HEK293 (cell line): ENCODE data around the gene S100A1.

Experiments used
- CTCF ChIA-PET: fragments of 350-600 bp; formaldehyde crosslinking; extraction: SDS; loops from one replicate; lab custom pipeline; 2021; ENCODE audit warnings: antibody characterized with exemption; lab: Yijun Ruan, JAX
- POLR2A ChIA-PET: fragments of 300-600 bp; formaldehyde crosslinking; extraction: SDS; loops from one replicate; lab custom pipeline; 2020; ENCODE audit warnings: antibody characterized with exemption, inconsistent platforms; lab: Yijun Ruan, JAX
- H3K27ac ChIP-seq: fragments of 200-500 bp; sonication (Bioruptor generic); 2 replicates; pipeline ENCODE4 v1.5.1; 2014; ENCODE audit warnings: low read depth, low read length, control low read depth, inconsistent platforms; ENCODE audit errors: extremely low read depth
- H3K36me3 ChIP-seq, 2 experiments: fragments of 200-500 bp in 1 of 2; sonication (Bioruptor generic) in 1 of 2; 1 replicate in 1 of 2; 2 replicates in 1 of 2; pipeline ENCODE4 v1.5.1; 2014 to 2017; ENCODE audit warnings: inconsistent platforms in 2 of 2, low read length in 2 of 2; ENCODE audit not compliant: control insufficient read depth in 2 of 2, insufficient read depth in 1 of 2
- H3K4me1 ChIP-seq: fragments of 200-500 bp; sonication (Bioruptor generic); 2 replicates; pipeline ENCODE4 v1.5.1; 2014; ENCODE audit warnings: mild to moderate bottlenecking, low read length, inconsistent platforms; ENCODE audit not compliant: control insufficient read depth, insufficient read depth
- H3K4me3 ChIP-seq: 2 replicates; pipeline ENCODE4 v1.5.1; 2011; ENCODE audit warnings: low read depth, mild to moderate bottlenecking, control low read depth, low read length, moderate library complexity
- H3K9me3 ChIP-seq: fragments of 200-500 bp; sonication (Bioruptor generic); 2 replicates; pipeline ENCODE4 v1.5.1; 2014; ENCODE audit warnings: low read depth, low read length, inconsistent platforms; ENCODE audit not compliant: control insufficient read depth, insufficient read depth
- BCL11B ChIP-seq: fragments of 450-650 bp; formaldehyde crosslinking; IDR thresholded peaks from 2 replicates; pipeline ENCODE4 v1.5.1; 2016; ENCODE audit warnings: low read depth, missing biosample characterization, missing genetic modification characterization
- EGR2 ChIP-seq: fragments of 450-650 bp; formaldehyde crosslinking; IDR thresholded peaks from 2 replicates; pipeline ENCODE4 v1.5.1; 2016; ENCODE audit warnings: low read depth, missing biosample characterization, missing genetic modification characterization
- KLF10 ChIP-seq: fragments of 450-650 bp; IDR thresholded peaks from 2 replicates; pipeline ENCODE4 v1.5.1; 2018; ENCODE audit warnings: missing biosample characterization, mild to moderate bottlenecking, missing genetic modification characterization
- SCRT2 ChIP-seq: fragments of 450-650 bp; formaldehyde crosslinking; IDR thresholded peaks from 2 replicates; pipeline ENCODE4 v1.5.1; 2016; ENCODE audit warnings: missing biosample characterization, missing genetic modification characterization
- SETDB1 ChIP-seq: IDR thresholded peaks from one replicate; pipeline ENCODE4 v1.6.1; 2017; ENCODE audit warnings: mild to moderate bottlenecking, low read length, moderate library complexity, mixed read lengths; ENCODE audit not compliant: insufficient read length
- YY2 ChIP-seq: fragments of 450-650 bp; formaldehyde crosslinking; IDR thresholded peaks from 2 replicates; pipeline ENCODE4 v1.5.1; 2016; ENCODE audit warnings: missing biosample characterization, missing genetic modification characterization
- ZEB2 ChIP-seq: fragments of 450-650 bp; formaldehyde crosslinking; IDR thresholded peaks from 2 replicates; pipeline ENCODE4 v1.5.1; 2016; ENCODE audit warnings: missing biosample characterization, missing genetic modification characterization
- ZFHX2 ChIP-seq: fragments of 450-650 bp; formaldehyde crosslinking; conservative IDR thresholded peaks from 2 replicates; pipeline ENCODE4 v1.5.1; 2016; ENCODE audit warnings: missing biosample characterization, missing genetic modification characterization
- ZFP3 ChIP-seq: fragments of 450-650 bp; formaldehyde crosslinking; IDR thresholded peaks from 2 replicates; pipeline ENCODE4 v1.5.1; 2016; ENCODE audit warnings: low read depth, missing biosample characterization, missing genetic modification characterization
- ZNF133 ChIP-seq: fragments of 450-650 bp; formaldehyde crosslinking; IDR thresholded peaks from 2 replicates; pipeline ENCODE4 v1.5.1; 2016; ENCODE audit warnings: missing biosample characterization, missing genetic modification characterization
- ZNF16 ChIP-seq: fragments of 450-650 bp; formaldehyde crosslinking; IDR thresholded peaks from 2 replicates; pipeline ENCODE4 v1.5.1; 2016; ENCODE audit warnings: low read depth, missing biosample characterization, missing genetic modification characterization
- ZNF211 ChIP-seq: fragments of 450-650 bp; formaldehyde crosslinking; IDR thresholded peaks from 2 replicates; pipeline ENCODE4 v1.5.1; 2016; ENCODE audit warnings: low read depth, missing biosample characterization, missing genetic modification characterization
- ZNF23 ChIP-seq: fragments of 450-650 bp; formaldehyde crosslinking; IDR thresholded peaks from 2 replicates; pipeline ENCODE4 v1.5.1; 2016; ENCODE audit warnings: missing biosample characterization, missing genetic modification characterization, borderline replicate concordance
- ZNF521 ChIP-seq: fragments of 450-650 bp; formaldehyde crosslinking; IDR thresholded peaks from 2 replicates; pipeline ENCODE4 v1.5.1; 2017; ENCODE audit warnings: missing biosample characterization, mild to moderate bottlenecking, missing genetic modification characterization
- ZNF530 ChIP-seq: fragments of 450-650 bp; formaldehyde crosslinking; IDR thresholded peaks from 2 replicates; pipeline ENCODE4 v1.5.1; 2016; ENCODE audit warnings: low read depth, missing biosample characterization, missing genetic modification characterization
- ZNF544 ChIP-seq: fragments of 450-650 bp; formaldehyde crosslinking; IDR thresholded peaks from 2 replicates; pipeline ENCODE4 v1.5.0; 2017; ENCODE audit warnings: missing biosample characterization, missing genetic modification characterization
- ZNF596 ChIP-seq: fragments of 450-650 bp; IDR thresholded peaks from 2 replicates; pipeline ENCODE4 v1.5.0; 2018; ENCODE audit warnings: missing biosample characterization, mild to moderate bottlenecking, missing genetic modification characterization, moderate library complexity
- ZNF629 ChIP-seq: fragments of 450-650 bp; formaldehyde crosslinking; IDR thresholded peaks from 2 replicates; pipeline ENCODE4 v1.5.1; 2017; ENCODE audit warnings: missing biosample characterization, missing genetic modification characterization
- ZNF76 ChIP-seq: fragments of 450-650 bp; formaldehyde crosslinking; IDR thresholded peaks from 2 replicates; pipeline ENCODE4; 2016; ENCODE audit warnings: low read depth, missing biosample characterization, missing genetic modification characterization, borderline replicate concordance
- ZNF776 ChIP-seq: fragments of 450-650 bp; formaldehyde crosslinking; IDR thresholded peaks from 2 replicates; pipeline ENCODE4 v1.5.0; 2017; ENCODE audit warnings: missing biosample characterization, missing genetic modification characterization, borderline replicate concordance
- ZNF843 ChIP-seq: fragments of 450-650 bp; formaldehyde crosslinking; IDR thresholded peaks from 2 replicates; pipeline ENCODE4 v1.5.1; 2016; ENCODE audit warnings: missing biosample characterization, missing genetic modification characterization
- ZSCAN18 ChIP-seq: fragments of 450-650 bp; formaldehyde crosslinking; IDR thresholded peaks from 2 replicates; pipeline ENCODE4 v1.5.1; 2016; ENCODE audit warnings: missing biosample characterization, missing genetic modification characterization
- TF ChIP-seq, protein P1 (sequence below): fragments of 450-650 bp; formaldehyde crosslinking; IDR thresholded peaks from 2 replicates; pipeline ENCODE4 v1.5.1; 2016; ENCODE audit warnings: missing biosample characterization, missing genetic modification characterization
- TF ChIP-seq, protein P2 (sequence below): fragments of 450-650 bp; formaldehyde crosslinking; IDR thresholded peaks from 2 replicates; pipeline ENCODE4 v1.5.1; 2016; ENCODE audit warnings: missing biosample characterization, missing genetic modification characterization

S100A1 gene

GRCh38 chr1:153607381-153607780, 20.9 kb upstream of the S100A1 start:
- TF ChIP-seq, protein P1, sequence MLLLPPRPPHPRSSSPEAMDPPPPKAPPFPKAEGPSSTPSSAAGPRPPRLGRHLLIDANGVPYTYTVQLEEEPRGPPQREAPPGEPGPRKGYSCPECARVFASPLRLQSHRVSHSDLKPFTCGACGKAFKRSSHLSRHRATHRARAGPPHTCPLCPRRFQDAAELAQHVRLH (tag by site-specific recombination), result no peak
- TF ChIP-seq ZNF76 (tag by site-specific recombination) (no peak), ZEB2 (tag by site-specific recombination) (no peak), ZNF843 (no peak), ZNF530 (tag by site-specific recombination) (no peak), ZNF596 (tag by site-specific recombination) (no peak), SETDB1 (no peak), ZNF629 (tag by site-specific recombination) (no peak), ZNF776 (tag by site-specific recombination) (no peak), ZNF521 (no peak), ZNF23 (tag by site-specific recombination) (no peak), ZSCAN18 (tag by site-specific recombination) (no peak), YY2 (tag by site-specific recombination) (no peak), ZNF133 (no peak), KLF10 (no peak), ZNF211 (tag by site-specific recombination) (no peak), ZNF544 (tag by site-specific recombination) (no peak), ZNF16 (tag by site-specific recombination) (no peak), BCL11B (tag by site-specific recombination) (no peak)
- TF ChIP-seq, protein P2, sequence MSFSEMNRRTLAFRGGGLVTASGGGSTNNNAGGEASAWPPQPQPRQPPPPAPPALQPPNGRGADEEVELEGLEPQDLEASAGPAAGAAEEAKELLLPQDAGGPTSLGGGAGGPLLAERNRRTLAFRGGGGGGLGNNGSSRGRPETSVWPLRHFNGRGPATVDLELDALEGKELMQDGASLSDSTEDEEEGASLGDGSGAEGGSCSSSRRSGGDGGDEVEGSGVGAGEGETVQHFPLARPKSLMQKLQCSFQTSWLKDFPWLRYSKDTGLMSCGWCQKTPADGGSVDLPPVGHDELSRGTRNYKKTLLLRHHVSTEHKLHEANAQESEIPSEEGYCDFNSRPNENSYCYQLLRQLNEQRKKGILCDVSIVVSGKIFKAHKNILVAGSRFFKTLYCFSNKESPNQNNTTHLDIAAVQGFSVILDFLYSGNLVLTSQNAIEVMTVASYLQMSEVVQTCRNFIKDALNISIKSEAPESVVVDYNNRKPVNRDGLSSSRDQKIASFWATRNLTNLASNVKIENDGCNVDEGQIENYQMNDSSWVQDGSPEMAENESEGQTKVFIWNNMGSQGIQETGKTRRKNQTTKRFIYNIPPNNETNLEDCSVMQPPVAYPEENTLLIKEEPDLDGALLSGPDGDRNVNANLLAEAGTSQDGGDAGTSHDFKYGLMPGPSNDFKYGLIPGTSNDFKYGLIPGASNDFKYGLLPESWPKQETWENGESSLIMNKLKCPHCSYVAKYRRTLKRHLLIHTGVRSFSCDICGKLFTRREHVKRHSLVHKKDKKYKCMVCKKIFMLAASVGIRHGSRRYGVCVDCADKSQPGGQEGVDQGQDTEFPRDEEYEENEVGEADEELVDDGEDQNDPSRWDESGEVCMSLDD, result no peak
- Histone ChIP-seq H3K4me1 (no peaks in the 10 kb centered on the region), H3K27ac (no peak overlapping the region), H3K4me3 (no peak overlapping the region), H3K9me3 (no peaks in the 10 kb centered on the region), H3K36me3 (no peaks in the 10 kb centered on the region)
- CTCF ChIA-PET, result interaction anchor here (2.8 kb wide), 1 partner anchor 20 kb away, joined by 16 read pairs; the partner anchor contains the start of genes S100A1 and S100A13
- POLR2A ChIA-PET, result no interaction called here

DNA sequence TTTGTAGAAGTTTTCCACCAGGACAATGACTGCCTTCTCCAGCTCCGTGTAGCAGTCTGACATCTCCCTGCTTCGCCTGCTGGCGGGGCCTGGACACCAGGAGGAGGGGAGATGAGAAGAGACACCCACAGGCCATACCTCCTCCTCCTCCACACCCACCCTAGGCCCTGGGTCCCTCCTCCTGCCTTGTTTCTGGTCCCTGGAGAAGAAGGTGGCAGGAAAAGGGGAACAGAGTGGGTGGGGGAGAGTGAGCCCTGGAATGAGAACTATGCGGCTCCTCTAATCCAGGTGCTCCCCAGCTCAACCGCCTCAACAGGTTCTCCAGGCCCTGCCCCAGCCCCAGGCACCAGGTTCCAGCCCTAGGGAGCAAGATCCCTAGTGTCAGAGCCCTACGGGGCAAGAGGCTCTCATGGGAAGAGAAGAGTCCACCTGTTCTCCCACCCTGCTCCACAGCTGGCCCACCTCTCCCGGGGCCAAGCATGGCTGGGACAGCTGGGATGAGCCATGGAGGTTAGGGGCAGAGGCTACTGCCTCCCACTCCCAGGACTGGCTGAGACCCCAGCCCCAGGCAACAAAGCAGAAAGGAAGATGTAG, 20.0 kb upstream of the S100A1 start:
- no peak overlapping the region for H3K27ac ChIP-seq
- no peaks in the 10 kb centered on the region for H3K4me1 ChIP-seq
- ChIA-PET POLR2A (interaction anchor here (3.3 kb wide), 1 partner anchor 18 kb away, joined by 10 read pairs; the partner anchor contains the start of gene S100A13), CTCF (interaction anchor here (0.6 to 2.8 kb wide), 2 partner anchors 19 to 123 kb away, joined by 3 to 16 read pairs; partner anchors contain the start of genes S100A1 and S100A13)
- H3K36me3 ChIP-seq, result no peaks in the 10 kb centered on the region
- no peaks in the 10 kb centered on the region for H3K9me3 ChIP-seq
- H3K4me3 ChIP-seq, result no peak overlapping the region
- TF ChIP-seq ZFP3 (tag by site-specific recombination) (no peak), EGR2 (tag by site-specific recombination) (peak; percentile 55), SCRT2 (tag by site-specific recombination) (peak; percentile 48; the same call in 1 of the 2 replicates), ZFHX2 (tag by site-specific recombination) (peak; percentile 54; the same call in 1 of the 2 replicates)
